Left lobe of liver (tissue), 2 donors: ENCODE data around the gene OCA2. TPM values are rescaled to one million over a fixed set of nuclear protein-coding genes. Genes with fewer than 3 reads are reported as not detected.
A peak's percentile ranks its signal among the peaks of the same experiment; 100 is the strongest.

ENCODE experiments used
- ATAC-seq: fragments of 200-7000 bp; cut with Tn5 transposase; one replicate; pipeline ENCODE4 v1.9.1; 2020; ENCODE audit warnings: mild to moderate bottlenecking, moderate library complexity
- DNase-seq: peaks from one replicate; pipeline ENCODE4 v3.0.0-alpha.2; 2020; ENCODE audit warnings: low spot score
- total RNA-seq: library from RNA; stranded (reverse); gene quantifications from one replicate; pipeline ENCODE4 v1.2.1, GENCODE V29; 2021
- donor health status: DM: no; HTN: no; CAD: no; lungs with moderate emphysema.
- donor health status: DM: no; HTN: yes; CAD: no.

Gene OCA2
- total RNA-seq, 1 donor from 2014 or later, result 0.10 TPM

GRCh38 chr15:27831384-27832236 is 267.5 kb downstream of the OCA2 start:
- ATAC-seq, result no peak
- peak; percentile 35 for DNase-seq

- no peak for ATAC-seq
- DNase-seq, result peak; percentile 15
Measured at GRCh38 chr15:27828746-27829145, 270.4 kb downstream of the OCA2 start.

- DNase-seq, result no peak
- no peak for ATAC-seq
Measured at GRCh38 chr15:27826902-27827714, 272.0 kb downstream of the OCA2 start.

DNA sequence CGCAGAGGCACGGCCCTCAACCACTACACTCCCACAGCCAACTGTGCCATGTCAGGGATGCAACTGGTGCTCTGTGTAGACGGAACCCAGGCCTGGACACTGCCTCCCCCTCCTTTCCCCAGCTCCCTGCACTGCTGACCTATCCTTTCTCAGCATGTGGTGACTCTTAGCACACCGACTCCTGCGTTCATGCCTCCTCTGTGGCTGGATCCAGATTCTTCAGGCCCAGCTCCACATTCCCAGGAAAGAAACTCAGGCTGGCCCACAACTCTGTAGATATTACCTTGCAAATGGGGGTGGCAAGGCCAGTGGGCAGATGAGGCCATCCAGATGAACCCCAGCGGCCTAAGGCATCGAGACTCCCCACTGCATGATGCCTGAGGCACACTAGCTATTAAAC is 272.7 kb downstream of the OCA2 start:
- ATAC-seq, result no peak
- no peak for DNase-seq

GRCh38 chr15:27824841-27825422 is 274.2 kb downstream of the OCA2 start:
- ATAC-seq, result no peak
- no peak for DNase-seq

DNA sequence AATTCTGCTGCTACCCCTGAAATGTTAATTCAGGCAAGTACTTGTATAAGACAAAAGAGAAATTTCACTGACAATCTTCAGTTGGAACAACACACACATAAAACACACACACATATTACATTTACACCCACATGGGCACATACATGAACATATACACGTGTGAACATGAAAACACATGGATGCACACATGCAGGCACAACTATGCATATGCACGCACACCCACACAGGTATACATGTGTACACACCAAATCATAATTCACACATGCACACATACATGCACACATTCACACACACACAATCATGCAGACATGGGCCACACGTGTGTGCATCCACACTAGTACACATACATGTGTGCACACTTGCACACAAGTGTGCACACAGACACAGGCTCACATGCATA is 277.8 kb downstream of the OCA2 start:
- no peak for ATAC-seq

GRCh38 chr15:27820722-27821121 is 278.4 kb downstream of the OCA2 start:
- no peak for ATAC-seq
- no peak for DNase-seq

More for the DNA sequence above, 277.8 kb downstream of the OCA2 start:
- DNase-seq, result no peak

DNA sequence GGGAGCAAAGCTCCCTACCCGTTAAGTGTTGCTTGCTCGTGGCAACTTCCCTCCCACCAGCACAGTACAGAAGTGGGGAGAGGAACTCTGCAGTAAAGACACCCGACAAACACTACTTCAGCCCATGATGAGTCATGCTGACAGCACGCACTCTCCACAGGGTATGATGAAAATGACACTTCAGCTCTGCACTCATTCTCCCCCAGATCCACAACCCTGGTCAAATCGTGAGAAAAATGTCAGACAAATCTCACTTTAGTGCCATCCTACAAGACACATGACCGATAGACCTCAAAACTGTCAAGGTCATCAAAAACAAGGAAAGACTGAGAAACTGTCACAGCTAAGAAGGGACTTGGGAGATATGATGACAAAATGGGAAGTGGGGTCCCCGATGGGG is 278.9 kb downstream of the OCA2 start:
- DNase-seq, result no peak
- no peak for ATAC-seq

GRCh38 chr15:27817258-27817657 is 281.9 kb downstream of the OCA2 start:
- DNase-seq (no peak), ATAC-seq (no peak)

DNA sequence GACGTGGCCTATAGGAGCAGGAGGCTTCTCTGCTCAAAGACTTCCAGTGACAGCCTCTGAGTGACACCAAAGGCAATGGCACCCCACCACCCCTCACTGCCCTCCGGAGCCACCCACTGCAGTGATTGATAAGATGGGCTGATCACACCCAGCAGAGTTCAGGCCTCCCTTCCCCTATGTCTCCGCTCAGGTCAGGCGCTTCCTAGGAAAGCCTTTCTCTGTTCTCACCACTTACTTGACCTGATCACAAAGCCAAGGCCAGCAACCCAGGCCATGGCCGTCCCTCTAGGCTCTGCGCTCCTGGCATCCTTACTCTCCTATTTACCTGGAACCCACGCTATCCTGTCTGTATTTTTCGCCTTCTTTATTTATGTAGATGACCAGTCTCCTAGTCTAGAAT is 282.3 kb downstream of the OCA2 start:
- no peak for ATAC-seq
- no peak for DNase-seq

GRCh38 chr15:27815035-27815434 is 284.1 kb downstream of the OCA2 start:
- ATAC-seq, result no peak
- DNase-seq, result no peak

DNA sequence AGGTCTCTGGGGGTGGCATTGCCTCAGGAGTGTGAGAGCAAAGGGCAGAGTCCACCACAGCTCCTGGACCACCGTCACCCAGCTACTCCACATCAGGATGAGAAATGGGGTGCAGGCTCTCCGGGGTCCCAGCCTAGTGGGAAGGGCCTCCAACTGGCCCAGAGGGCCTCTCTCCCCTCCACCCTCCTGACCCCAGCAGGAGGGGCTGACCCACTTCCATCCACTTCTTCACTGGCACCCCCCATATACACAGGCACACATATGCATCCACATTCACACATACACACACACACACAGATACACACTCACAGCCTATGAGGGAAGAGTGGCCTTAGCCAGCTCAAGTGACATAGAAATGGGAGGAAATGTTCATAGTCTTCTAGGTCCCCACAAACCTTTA is 286.0 kb downstream of the OCA2 start:
- ATAC-seq (no peak), DNase-seq (no peak)

- no peak for DNase-seq
- ATAC-seq, result no peak
Measured at GRCh38 chr15:27808182-27808581, 290.9 kb downstream of the OCA2 start.

GRCh38 chr15:27807335-27807734 is 291.8 kb downstream of the OCA2 start:
- no peak for ATAC-seq

GRCh38 chr15:27806396-27806795 is 292.7 kb downstream of the OCA2 start:
- ATAC-seq, result no peak

More at GRCh38 chr15:27807335-27807734, 291.8 kb downstream of the OCA2 start:
- no peak for DNase-seq

GRCh38 chr15:27805261-27806220 is 293.6 kb downstream of the OCA2 start:
- no peak for DNase-seq
- no peak for ATAC-seq

More at GRCh38 chr15:27806396-27806795, 292.7 kb downstream of the OCA2 start:
- DNase-seq, result no peak

GRCh38 chr15:27804569-27805260 is 294.4 kb downstream of the OCA2 start:
- DNase-seq (no peak), ATAC-seq (no peak)

DNA sequence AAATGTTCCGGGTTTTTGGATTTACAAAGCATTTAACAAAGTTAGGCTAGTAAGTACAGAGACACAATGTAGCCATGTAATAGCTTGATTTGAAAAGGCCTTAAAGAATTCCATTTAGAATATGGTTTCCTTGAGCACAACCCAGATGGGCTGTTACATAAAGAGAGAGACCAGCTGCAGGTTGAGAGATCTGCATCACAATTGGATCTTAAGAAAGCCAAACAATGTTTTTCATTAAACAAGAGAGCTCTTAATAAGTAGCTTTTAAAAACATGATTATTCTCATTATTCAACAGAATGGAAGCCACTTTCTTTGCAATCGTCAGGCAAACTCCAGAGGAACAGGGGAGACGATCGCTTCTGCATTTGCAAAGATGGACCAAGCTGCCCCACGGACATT is 300.3 kb downstream of the OCA2 start:
- no peak for ATAC-seq
- DNase-seq, result no peak

DNA sequence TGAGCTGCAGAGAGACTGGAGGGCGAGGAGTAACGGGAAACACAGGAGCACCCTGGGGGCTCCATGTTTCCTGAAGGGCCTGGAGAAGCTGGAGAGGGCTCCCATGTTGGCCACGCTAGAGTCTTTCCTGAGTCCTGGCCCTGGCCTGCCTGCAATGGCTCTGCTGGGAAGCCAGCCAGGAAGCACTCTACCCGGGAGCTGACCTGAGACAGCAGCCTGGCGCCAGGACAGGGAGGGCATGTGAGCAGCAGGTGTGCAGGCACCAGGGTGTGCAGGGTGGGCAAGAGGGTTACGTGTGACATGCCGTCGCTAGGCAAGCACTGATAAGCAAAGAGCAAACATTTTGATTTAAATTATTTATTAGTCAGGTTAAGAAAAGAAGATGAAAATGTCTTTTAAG is 301.4 kb downstream of the OCA2 start:
- ATAC-seq, result peak; percentile 47
- no peak for DNase-seq
